ENCODE results near the gene LINGO3.
A peak's percentile ranks its signal among the peaks of the same experiment; 100 is the strongest.

LINGO3 gene

DNA sequence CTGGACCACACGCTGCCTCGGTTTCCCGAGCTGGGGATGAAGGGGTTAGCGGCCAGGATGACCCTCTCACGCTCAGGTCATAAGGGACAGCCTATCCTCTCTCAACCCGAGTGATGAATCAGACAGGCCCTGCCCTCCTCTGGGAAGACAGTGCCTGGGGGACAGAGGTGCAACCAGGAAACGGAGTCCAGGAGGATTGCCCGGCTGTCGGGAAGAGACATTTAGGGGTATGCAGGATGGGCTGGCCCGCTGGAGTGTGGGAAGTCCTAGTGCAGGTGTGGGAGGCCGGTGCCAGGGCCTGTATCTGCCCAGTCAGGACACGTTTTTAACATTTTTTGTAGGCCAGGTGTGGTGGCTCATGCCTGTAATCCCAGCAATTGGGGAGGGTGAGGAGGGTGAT lies 12.1 kb upstream of the LINGO3 start:
- no peak for DNase-seq (ENCODE audit: low read depth)
- H3K4me3 ChIP-seq (ENCODE audit: low read depth, low read length): no peak overlapping the region
- TF ChIP-seq, protein P1, sequence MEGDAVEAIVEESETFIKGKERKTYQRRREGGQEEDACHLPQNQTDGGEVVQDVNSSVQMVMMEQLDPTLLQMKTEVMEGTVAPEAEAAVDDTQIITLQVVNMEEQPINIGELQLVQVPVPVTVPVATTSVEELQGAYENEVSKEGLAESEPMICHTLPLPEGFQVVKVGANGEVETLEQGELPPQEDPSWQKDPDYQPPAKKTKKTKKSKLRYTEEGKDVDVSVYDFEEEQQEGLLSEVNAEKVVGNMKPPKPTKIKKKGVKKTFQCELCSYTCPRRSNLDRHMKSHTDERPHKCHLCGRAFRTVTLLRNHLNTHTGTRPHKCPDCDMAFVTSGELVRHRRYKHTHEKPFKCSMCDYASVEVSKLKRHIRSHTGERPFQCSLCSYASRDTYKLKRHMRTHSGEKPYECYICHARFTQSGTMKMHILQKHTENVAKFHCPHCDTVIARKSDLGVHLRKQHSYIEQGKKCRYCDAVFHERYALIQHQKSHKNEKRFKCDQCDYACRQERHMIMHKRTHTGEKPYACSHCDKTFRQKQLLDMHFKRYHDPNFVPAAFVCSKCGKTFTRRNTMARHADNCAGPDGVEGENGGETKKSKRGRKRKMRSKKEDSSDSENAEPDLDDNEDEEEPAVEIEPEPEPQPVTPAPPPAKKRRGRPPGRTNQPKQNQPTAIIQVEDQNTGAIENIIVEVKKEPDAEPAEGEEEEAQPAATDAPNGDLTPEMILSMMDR (IDR thresholded peaks at IDR 0.05; ENCODE audit: control insufficient read depth, extremely low read depth, insufficient read depth): no peak

DNA sequence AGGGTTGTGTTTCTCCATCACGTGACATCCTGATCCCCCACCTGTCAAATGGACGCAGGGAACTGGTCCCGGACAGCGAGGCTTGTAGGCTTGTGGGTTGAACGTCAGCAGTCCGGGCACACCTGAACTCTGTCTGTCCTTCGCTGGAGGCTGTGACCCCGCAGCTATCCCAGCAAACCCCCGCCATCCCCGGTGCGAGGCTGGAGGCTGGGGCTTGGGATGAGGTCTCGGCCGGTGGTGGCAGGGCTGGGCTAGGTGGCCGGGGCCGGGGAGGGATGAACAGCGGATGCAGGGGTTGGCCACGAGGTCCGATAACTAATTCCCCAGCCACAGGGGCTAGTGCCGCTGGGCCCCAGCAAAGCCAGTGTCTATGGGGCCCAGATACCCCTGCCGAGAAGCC lies 11.6 kb upstream of the LINGO3 start:
- TF ChIP-seq, protein P1 (IDR thresholded peaks at IDR 0.05; ENCODE audit: control insufficient read depth, extremely low read depth, insufficient read depth): no peak

DNA sequence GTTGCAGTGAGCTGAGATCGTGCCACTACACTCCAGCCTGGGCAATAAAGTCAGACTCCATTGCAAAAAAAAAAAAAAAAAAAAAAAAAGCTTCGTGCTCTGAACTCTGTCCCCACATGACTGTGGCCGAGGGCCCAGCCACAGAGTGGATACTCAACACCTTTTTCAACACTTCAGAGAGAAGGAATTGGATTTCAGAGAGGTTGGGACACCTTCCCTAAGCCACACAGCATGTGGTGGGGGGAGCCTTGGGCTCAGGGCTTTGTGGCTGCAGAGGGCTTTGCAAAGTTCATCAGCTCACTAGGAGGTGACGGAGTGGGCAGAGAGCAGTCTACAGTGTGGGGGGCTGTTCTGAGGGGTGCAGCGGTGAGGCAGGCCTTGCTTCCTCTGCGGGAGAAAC lies 11.0 kb upstream of the LINGO3 start:
- DNase-seq (ENCODE audit: low read depth): no peak
- TF ChIP-seq, protein P1 (IDR thresholded peaks at IDR 0.05; ENCODE audit: control insufficient read depth, extremely low read depth, insufficient read depth): no peak
- H3K4me3 ChIP-seq (ENCODE audit: low read depth, low read length): no peak overlapping the region

More for the DNA sequence above, 11.6 kb upstream of the LINGO3 start:
- H3K4me3 ChIP-seq (ENCODE audit: low read depth, low read length): no peak overlapping the region
- no peak for DNase-seq (ENCODE audit: low read depth)

DNA sequence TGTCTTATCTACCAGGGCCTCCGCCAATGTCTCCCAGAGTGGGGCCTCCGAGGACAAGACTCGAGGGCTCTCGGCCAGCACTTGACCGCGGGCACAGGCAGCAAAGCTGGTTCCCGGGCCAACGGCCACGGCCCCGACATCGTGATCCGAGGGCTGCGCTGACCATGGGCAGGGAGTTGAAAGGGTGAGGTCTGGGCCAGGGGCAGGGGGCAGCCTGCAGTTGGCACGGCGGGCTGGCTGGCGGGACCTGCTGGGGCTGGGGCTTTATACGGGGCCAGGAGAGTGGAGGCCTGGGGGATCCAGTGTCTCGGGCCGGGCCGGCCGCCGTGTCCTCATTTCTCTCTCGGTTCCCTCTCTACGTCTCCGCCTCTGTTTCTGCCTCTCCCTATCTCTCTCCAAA lies 9.8 kb upstream of the LINGO3 start:
- DNase-seq (ENCODE audit: low read depth): no peak
- TF ChIP-seq, protein P1 (IDR thresholded peaks at IDR 0.05; ENCODE audit: control insufficient read depth, extremely low read depth, insufficient read depth): no peak
- H3K4me3 ChIP-seq (ENCODE audit: low read depth, low read length): no peak overlapping the region

DNA sequence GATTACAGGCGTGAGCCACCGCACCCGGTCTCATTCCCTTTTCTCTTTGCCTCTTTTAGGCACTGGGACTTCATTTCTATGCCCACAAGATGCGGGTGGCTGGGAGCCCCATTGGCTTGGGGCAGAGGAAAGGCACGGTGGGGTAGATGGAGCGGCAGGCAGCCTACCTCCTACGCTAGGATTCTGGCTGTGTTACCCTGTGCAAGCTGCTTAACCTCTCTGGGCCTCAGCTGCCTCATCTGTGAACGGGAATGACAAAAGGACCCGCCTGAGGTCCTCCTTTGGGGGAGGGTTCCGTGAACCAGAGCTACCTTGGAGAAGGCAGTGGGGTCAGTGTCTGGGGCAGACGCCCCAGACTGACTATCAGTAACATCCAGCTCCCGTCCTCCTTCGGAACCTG lies 9.3 kb upstream of the LINGO3 start:
- DNase-seq (ENCODE audit: low read depth): no peak
- TF ChIP-seq, protein P1 (IDR thresholded peaks at IDR 0.05; ENCODE audit: control insufficient read depth, extremely low read depth, insufficient read depth): no peak
- no peak overlapping the region for H3K4me3 ChIP-seq (ENCODE audit: low read depth, low read length)

DNA sequence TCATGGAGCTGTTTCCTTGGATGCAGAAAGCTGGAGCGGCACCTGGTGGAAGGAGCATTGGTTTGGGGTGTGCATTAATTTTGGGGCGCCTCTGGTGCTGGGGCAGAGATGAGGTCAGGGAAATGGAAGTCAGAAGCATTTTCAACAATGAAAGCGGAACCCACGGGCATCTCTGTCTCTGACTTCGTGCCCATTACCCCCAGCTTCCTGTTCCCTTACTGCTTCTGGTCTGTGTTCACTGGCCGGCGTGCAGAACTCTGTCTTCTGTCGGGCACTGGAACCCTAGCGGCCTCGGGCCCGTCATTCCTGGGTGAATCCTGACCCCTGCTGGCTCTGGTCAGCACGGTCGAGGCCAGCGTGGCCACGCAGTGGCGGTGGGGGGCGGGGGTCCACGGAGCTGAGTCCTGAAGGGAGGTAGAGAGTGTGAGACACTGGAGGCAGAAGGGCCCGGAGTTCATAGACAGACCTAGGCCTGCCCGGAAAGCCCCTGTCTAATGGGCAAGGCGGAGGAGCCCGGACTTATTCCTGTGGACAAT lies 7.9 kb upstream of the LINGO3 start:
- DNase-seq (ENCODE audit: low read depth): no peak
- TF ChIP-seq, protein P1 (IDR thresholded peaks at IDR 0.05; ENCODE audit: control insufficient read depth, extremely low read depth, insufficient read depth): peak; percentile 77
- no peak overlapping the region for H3K4me3 ChIP-seq (ENCODE audit: low read depth, low read length)

DNA sequence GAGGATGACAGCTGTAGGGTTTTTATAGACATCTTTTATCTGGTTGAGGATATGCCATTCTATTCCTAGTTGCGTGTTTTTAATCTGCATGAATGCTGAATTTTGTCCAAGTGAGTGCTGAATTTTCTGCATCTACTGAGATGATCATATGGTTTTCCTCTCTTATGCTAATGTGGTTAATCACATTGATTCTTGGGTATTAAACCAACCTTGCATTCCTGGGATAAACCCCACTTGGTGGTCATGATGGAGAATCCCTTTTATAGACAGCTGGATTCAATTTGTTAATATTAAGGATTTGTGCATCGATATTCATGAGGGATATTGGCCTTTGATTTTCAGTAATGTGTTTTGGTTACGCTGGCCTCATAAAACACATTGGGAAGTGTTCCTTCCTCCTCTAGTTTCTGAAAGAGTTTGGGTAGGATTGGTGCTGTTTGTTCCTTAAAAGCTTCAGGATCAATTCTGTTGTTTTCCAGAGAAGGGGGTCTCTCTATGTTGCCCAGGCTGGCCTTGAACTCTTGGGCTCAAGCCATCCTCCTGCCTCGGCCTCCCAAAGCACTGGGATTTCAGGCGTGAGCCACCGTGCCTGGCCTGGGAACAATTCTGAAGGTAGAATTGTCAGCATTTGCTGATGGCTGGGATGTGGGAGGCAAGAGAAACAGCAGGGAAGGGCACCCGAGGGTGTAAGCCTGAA lies 7.3 kb upstream of the LINGO3 start:
- TF ChIP-seq, protein P1 (IDR thresholded peaks at IDR 0.05; ENCODE audit: control insufficient read depth, extremely low read depth, insufficient read depth): no peak
- DNase-seq (ENCODE audit: low read depth): no peak
- no peak overlapping the region for H3K4me3 ChIP-seq (ENCODE audit: low read depth, low read length)

Measured in LNCaP clone FGC (cell line).